GM21367 (cell line): ENCODE data around the gene THAP7.

Experiments used
- ATAC-seq: cut with Tn5 transposase; IDR thresholded peaks from one replicate; pipeline ENCODE4 v1.9.1; 2021; ENCODE audit not compliant: unreplicated experiment

THAP7 gene

DNA sequence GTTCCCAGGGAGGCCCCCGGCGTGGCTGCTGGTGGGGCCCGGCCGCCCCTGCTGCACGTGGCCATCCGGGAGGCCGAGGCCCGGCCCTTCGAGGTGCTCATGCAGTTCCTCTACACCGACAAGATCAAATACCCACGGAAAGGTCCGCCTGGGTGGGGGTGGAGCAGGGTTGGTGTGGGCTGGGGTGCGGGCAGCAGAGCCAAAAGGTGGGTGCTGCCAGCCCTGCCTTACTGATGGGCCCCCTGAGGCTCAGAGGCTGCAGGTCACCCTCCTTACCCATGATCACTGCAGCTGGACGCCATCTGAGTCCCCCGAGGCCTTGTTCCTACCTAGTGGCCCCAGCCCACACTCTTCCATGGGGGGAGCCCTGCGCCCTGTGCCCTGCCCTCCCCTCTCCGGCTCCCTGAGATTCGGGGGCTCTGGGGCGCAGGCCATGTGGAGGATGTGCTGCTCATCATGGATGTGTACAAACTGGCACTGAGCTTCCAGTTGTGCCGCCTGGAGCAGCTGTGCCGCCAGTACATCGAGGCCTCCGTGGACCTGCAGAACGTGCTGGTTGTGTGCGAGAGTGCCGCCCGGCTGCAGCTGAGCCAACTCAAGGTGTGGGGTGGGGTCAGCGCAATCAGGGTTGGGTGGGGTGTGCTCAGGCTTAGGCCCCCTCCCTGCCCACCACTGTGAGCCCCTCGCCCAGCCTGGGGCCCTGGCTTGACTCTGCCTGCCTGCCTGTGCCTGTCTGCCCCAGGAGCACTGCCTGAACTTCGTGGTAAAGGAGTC, 7.6 kb downstream of the THAP7 start:
- ATAC-seq, result no peak

DNA sequence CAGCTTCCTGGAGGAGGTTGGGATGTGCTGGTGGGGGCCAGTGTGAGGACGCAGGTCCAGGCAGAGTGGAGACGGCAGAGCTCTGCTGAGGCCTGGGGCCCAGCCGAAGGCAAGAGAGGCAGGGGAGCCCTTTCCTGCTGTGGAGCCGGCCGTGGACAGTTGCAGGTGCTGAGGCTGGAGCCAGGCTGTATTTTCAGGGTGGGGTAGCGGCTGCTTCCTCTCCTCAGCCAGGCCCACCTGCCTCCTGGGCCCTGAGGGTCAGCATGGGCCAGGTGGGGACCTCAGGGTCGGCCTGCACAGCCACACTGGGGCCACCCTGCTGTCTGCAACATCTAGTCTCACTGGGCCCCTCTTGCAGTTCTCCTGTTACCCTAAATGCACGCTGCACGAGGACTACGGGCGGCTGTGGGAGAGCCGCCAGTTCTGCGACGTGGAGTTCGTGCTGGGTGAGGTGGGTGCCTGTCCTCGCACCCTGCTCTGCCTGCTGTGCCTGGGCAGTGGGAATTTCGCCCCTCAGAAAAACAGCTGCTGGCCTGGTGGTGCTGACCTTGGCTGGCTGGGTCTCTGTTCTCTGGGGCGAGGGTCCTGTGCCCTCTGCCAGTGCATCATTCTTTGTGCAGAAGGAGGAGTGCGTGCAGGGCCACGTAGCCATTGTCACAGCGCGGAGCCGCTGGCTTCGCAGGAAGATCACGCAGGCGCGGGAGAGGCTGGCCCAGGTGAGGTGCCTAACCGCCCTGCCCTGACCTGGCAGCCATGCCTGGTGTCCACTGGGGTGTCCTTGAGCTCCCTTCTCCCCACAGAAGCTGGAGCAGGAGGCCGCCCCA, 8.4 kb downstream of the THAP7 start:
- no peak for ATAC-seq

- ATAC-seq, result no peak
Measured at GRCh38 chr22:20992456-20993303, 9.2 kb downstream of the THAP7 start.

- no peak for ATAC-seq
Measured at GRCh38 chr22:20992056-20992442, 9.9 kb downstream of the THAP7 start.

DNA sequence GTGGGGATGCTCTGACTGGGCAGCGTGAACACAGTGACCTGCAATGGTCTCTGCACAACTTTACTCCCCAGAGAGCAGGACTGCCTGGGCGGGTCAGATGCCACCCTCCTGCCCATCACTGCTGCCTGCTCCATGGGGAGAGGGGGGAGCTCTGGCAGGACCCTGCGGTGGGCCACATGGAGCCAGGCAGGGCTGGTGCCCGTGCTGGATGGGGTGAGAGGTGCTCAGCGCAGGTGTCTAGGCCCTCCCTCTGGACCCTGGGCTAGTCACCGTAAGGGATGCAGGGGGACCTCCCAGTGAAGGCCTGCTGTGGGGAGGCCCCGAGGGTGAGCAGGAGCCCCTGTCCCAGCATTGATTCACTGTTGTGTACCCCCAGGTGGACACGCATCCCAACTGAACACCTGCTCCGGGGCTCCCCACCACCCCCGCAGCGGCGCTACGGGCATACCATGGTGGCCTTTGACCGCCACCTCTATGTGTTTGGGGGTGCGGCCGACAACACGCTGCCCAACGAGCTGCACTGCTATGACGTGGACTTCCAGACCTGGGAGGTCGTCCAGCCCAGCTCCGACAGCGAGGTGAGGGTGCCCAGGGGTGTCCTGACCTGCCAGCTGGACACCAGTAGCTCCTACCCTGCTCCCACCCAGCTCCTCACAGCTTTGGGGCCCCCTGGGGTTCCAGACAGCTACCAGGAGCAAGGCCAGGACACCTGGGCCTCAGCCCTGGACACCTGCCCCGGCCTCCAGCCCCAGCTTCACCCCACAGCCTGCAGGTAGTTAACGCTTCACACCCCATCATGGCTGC, 10.5 kb downstream of the THAP7 start:
- no peak for ATAC-seq

DNA sequence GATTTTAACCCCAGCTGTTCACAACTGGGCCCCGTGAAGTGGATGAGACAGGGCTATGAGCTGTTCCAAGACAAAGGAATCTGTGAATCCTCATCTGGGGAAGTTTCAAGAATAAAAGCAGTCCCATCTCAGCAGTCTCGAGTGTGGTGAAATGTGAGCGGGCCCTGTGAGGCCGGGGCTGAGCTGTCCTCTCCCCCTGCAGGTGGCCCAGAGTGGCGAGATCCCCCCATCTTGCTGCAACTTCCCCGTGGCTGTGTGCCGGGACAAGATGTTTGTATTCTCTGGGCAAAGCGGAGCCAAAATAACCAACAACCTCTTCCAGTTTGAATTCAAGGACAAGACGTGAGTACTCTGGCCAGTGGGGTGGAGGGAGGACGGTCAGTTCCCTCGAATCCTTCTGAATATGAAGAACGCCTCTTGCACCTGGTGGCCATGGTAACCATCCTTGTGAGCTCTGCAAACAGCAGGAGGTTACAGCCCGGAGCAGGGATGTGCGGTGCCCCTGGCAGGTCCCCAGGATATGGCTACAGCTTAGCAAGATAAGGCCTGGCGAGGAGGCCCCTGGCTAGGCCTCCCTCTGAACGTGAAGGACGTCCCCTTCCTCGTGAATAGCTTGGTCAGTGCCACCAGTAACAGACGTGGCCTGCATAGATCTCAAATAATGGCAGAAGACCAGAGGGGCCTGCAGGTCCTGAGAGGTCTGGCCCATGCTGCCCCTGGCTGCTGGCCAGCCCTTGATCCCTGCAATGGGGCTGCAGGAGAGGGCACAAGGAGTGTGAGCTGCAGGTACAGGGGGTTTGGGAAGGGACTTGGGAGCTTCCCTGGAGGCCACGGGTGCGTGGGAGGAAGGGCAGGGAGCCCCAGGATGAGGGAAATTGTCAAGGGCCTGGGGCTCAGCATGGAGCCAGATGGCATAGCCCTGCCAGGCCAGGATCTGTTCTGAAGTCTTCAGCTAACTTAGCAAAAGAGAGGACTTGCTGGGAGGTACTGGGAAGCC, 11.4 kb downstream of the THAP7 start:
- ATAC-seq, result no peak

GRCh38 chr22:20989323-20990138, 12.4 kb downstream of the THAP7 start:
- no peak for ATAC-seq

DNA sequence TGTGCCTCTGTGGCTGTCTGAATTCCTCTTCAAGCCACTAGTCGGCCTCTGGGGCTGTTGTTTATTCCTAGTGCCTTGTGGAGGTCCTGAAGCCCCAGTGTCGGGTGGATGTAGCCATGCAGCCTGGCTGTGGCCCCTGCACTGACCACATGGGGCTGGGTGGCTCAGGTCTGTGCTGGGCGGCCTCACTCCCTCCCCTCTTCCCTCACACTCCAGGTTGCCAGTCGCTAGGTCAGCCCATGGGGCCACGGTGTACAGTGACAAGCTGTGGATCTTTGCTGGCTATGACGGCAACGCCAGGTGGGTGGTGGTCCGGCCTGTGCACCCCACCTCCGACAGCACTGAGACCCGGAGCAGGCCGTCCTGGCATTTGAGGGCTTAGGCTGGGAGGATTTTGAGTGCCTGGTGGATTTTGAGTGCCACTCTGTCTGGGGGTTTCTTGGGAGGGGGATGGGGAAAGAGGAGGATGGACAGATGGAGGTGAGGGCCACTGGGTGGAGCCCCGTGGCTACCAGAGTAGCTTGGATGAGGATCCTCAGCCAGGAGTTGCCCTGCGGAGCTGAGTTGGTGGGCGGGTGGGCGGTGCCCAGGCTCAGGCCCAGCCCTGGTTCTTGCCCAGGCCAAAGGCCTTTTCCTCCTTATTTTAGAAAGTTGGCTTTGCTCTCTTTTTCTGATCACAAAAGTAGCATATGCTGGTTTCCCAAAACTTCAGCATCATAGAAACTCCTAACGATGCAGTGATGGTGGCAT, 13.2 kb downstream of the THAP7 start:
- ATAC-seq, result no peak

DNA sequence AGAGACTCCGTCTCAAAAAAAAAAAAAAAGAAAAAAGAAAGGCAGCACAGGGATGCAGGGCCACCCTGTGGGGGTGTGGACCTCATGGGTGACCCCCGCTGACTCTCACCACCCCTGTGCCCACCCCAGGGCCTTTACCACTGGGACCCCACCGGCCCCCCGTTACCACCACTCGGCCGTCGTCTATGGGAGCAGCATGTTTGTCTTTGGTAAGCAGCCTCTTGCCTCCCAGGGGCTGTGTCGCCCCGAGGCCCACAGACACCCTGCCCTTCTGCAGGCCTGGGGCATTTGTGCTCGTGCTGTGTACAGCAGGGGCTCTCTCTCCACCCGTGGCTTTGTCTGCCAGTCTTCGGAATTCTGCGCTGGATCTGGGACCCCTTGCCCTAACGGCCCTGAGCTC, 14.5 kb downstream of the THAP7 start:
- ATAC-seq, result no peak

DNA sequence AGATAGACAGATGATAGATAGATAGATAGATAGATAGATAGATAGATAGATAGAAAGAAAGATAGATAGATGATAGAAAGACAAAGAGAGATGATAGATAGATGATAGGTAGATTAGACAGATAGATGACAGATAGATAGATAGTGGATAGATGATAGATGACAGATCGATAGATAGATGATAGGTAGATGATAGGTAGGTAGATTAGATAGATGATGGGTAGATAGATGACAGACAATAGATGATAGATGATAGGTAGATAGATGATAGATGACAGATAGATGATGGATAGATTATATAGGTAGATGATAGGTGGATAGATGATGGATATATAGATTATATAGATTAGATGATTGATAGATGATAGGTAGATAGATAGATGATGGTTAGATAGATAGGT, 15.6 kb downstream of the THAP7 start:
- ATAC-seq, result no peak

DNA sequence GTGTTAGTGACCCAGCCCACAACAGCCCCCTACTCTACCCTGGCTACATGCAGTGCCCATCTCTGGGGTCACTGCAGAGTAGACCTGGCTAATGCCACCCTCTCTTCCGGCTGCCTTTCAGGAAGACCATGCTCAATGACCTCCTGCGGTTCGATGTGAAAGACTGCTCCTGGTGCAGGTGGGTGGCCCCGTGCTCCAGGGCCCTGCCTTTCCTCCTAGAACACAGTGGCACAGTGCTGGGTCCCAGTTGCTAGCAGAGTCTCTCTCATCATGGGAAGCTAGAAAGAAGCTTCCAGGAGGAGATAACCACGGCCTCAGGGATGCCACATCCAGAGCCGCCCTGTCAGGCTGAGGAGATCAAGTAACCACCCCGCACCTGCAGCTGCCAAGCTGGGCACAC, 16.2 kb downstream of the THAP7 start:
- no peak for ATAC-seq

DNA sequence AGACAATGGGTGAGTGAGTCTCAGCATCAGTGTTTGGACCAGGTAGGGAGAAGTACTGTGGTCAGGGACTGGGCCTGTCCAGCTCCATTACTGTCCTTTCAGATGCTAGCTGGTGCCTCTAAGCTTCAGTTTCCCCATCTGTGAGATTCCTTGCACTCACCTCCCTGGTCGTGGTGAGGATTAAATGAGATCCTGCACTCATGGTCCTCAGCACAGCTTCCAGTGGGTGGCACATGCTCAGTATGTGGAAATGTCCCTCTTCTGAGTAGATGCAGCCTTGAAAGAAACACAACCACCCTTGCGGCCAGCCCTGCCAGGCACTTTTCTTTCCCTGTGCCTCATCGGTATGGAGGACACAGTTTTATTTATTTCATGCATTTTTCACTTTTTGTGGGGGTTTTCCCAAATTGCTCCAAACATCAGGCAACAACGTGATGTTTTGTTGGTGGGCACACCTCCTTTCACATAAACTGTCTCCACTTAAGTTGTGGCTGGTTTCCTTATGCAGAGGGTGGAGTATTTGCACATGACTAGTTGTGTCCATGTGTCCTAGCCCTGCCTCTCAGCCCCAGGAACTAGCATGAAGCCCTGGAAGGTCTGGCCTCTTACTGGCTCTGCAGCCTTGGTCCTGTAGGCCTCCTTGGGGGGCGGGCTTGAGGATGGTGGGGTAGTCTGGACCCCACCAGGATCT, 18.7 kb downstream of the THAP7 start:
- no peak for ATAC-seq

DNA sequence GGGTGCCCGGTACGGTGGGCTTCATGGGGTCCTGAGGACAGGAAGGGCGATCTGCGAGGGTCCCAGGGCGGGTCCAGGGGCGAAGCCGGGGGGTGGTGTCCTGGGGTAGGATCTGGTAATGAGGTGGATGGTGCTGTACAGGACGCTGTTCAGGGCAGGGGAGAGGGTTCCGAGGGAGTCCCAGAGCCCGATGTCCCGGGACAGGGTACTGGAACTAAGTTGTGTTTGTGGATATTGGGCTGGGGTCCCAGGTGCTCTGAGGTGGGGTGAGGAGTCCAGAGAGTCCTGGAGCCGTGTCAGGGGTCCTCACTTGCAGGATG, 19.4 kb downstream of the THAP7 start:
- ATAC-seq, result peak; percentile 8

- ATAC-seq, result peak; percentile 59
Measured at GRCh38 chr22:20981787-20982562, 19.9 kb downstream of the THAP7 start, which contains the start of gene LZTR1. LZTR1 (plus strand) TSS chr22:20982297; CDS start chr22:20982372, 75 bp downstream.

- no peak for ATAC-seq
Measured at GRCh38 chr22:20980938-20981722, 20.8 kb downstream of the THAP7 start.

GRCh38 chr22:20980523-20980922, 21.4 kb downstream of the THAP7 start:
- no peak for ATAC-seq
